SK-N-SH (cell line): Measurements from ENCODE around the gene CDK14.

ENCODE experiments used
- CTCF ChIP-seq: fragments of 200-600 bp; sonication (generic); IDR thresholded peaks from 2 replicates; pipeline ENCODE4 v1.6.1; 2017; ENCODE audit warnings: antibody characterized with exemption, mild to moderate bottlenecking, moderate library complexity
- EP300 ChIP-seq, 2 experiments: IDR thresholded peaks; 2 replicates each; pipeline versions ENCODE4 v1.4.0 to v1.6.1; 2012; ENCODE audit warnings: borderline replicate concordance in 1 of 2, low read depth in 1 of 2, low read length in 1 of 2
- EZH2phosphoT487 ChIP-seq: fragments of 200-600 bp; sonication (generic); IDR thresholded peaks from 2 replicates; pipeline ENCODE4 v1.6.1; 2017; ENCODE audit warnings: low read depth, mixed run types, mild to moderate bottlenecking, antibody characterized with exemption, moderate library complexity, borderline replicate concordance
- FOXM1 ChIP-seq: IDR thresholded peaks from 2 replicates; pipeline ENCODE4 v1.4.0; 2012; ENCODE audit warnings: low read depth, mild to moderate bottlenecking
- JUND ChIP-seq: IDR thresholded peaks from 2 replicates; pipeline ENCODE4 v1.4.0; 2012
- MXI1 ChIP-seq: IDR thresholded peaks from 2 replicates; pipeline ENCODE4 v1.6.1; 2012; ENCODE audit warnings: mild to moderate bottlenecking, low read depth, low read length, improper control_type of control experiment
- NFIC ChIP-seq: IDR thresholded peaks from 2 replicates; pipeline ENCODE4 v1.4.0; 2012; ENCODE audit warnings: borderline replicate concordance
- POLR2AphosphoS5 ChIP-seq: IDR thresholded peaks from 2 replicates; pipeline ENCODE4 v1.6.1; 2012; ENCODE audit warnings: low read depth, low read length
- RFX5 ChIP-seq: IDR thresholded peaks from 2 replicates; pipeline ENCODE4 v1.6.1; 2012; ENCODE audit warnings: mild to moderate bottlenecking, improper control_type of control experiment, low read length
- SIN3A ChIP-seq: IDR thresholded peaks from 2 replicates; pipeline ENCODE4 v1.6.1; 2012; ENCODE audit warnings: low read depth, mild to moderate bottlenecking, low read length, moderate library complexity, borderline replicate concordance
- TAF1 ChIP-seq: IDR thresholded peaks from 2 replicates; pipeline ENCODE4 v1.6.1; 2012; ENCODE audit warnings: low read depth, mild to moderate bottlenecking, low read length, moderate library complexity, borderline replicate concordance
- USF2 ChIP-seq: fragments of 150-350 bp; IDR thresholded peaks from 2 replicates; pipeline ENCODE4 v1.6.1; 2017; ENCODE audit warnings: antibody characterized with exemption, low read length, low read depth, borderline replicate concordance
- YY1 ChIP-seq: IDR thresholded peaks from 2 replicates; pipeline ENCODE4 v1.4.0; 2012; ENCODE audit warnings: low read depth, mild to moderate bottlenecking
- ZBTB33 ChIP-seq: IDR thresholded peaks from 2 replicates; pipeline ENCODE4 v1.4.0; 2012; ENCODE audit warnings: low read depth, borderline replicate concordance

- TF ChIP-seq CTCF = no peak
- TF ChIP-seq SIN3A = no peak
- no peak for TF ChIP-seq RFX5
- TF ChIP-seq USF2 = no peak
- TF ChIP-seq EP300 (IDR thresholded peaks at IDR 0.05; ENCODE audit: borderline replicate concordance in 1 of 2, low read depth in 1 of 2, low read length in 1 of 2) = no peak
- TF ChIP-seq YY1 = no peak
- no peak for TF ChIP-seq FOXM1
- TF ChIP-seq ZBTB33 = no peak
- no peak for TF ChIP-seq MXI1
- TF ChIP-seq EZH2phosphoT487 = no peak
- TF ChIP-seq JUND = no peak
- no peak for TF ChIP-seq POLR2AphosphoS5
- no peak for TF ChIP-seq NFIC
- TF ChIP-seq TAF1 = no peak
Observed at GRCh38 chr7:90660819-90661218, 64.7 kb downstream of the CDK14 start.
